Keratinocyte (primary cell): Measurements from ENCODE around the gene DIPK1A. TPM values are rescaled to one million over a fixed set of nuclear protein-coding genes. Genes with fewer than 3 reads are reported as not detected.

Experiments used
- DNase-seq: peaks from one replicate; pipeline ENCODE4 v3.0.0-alpha.2; 2011; ENCODE audit warnings: low read depth, missing footprints, low spot score
- FAIRE-seq: peaks from 2 replicates; lab custom pipeline; 2011; peaks lifted over from hg19 to GRCh38; lab: Jason Lieb, UNC
- H2AFZ ChIP-seq: 2 replicates; pipeline ENCODE4 v1.6.0; 2012; ENCODE audit warnings: low read length, control low read depth, inconsistent platforms; ENCODE audit not compliant: control insufficient read depth
- H3K27ac ChIP-seq: 2 replicates; pipeline ENCODE4 v1.5.1; 2011; ENCODE audit warnings: low read length; ENCODE audit not compliant: control insufficient read depth, insufficient read depth
- H3K27me3 ChIP-seq: 3 replicates; pipeline ENCODE4 v1.6.0; 2011; ENCODE audit warnings: low read length; ENCODE audit not compliant: control insufficient read depth, insufficient read depth; ENCODE audit errors: extremely low read depth
- H3K36me3 ChIP-seq, 2 experiments: 2 replicates in 1 of 2; 3 replicates in 1 of 2; pipeline ENCODE4 v1.5.1; 2011; ENCODE audit warnings: low read length in 2 of 2, mild to moderate bottlenecking in 1 of 2; ENCODE audit not compliant: control insufficient read depth in 2 of 2, insufficient read depth in 2 of 2; ENCODE audit errors: extremely low read depth in 1 of 2
- H3K4me1 ChIP-seq: 3 replicates; pipeline ENCODE4 v1.5.1; 2011; ENCODE audit warnings: low read length; ENCODE audit not compliant: control insufficient read depth, insufficient read depth; ENCODE audit errors: extremely low read depth
- H3K4me2 ChIP-seq: 3 replicates; pipeline ENCODE4 v1.6.0; 2011; ENCODE audit warnings: low read depth, low read length; ENCODE audit not compliant: control insufficient read depth, insufficient read depth; ENCODE audit errors: extremely low read depth
- H3K4me3 ChIP-seq, 3 experiments: fragments of 200-600 bp in 1 of 3; sonication (generic) in 1 of 3; 2 replicates in 2 of 3; 3 replicates in 1 of 3; pipeline ENCODE4 v1.5.1; 2011 to 2016; ENCODE audit warnings: low read length in 3 of 3, mild to moderate bottlenecking in 3 of 3, control low read depth in 2 of 3, inconsistent platforms in 1 of 3, low read depth in 1 of 3, mixed read lengths in 1 of 3, mixed run types in 1 of 3, moderate library complexity in 1 of 3; ENCODE audit not compliant: control insufficient read depth in 2 of 3, insufficient read depth in 2 of 3; ENCODE audit errors: extremely low read depth in 1 of 3
- H3K79me2 ChIP-seq: 2 replicates; pipeline ENCODE4 v1.6.0; 2012; ENCODE audit warnings: low read length; ENCODE audit not compliant: control insufficient read depth, insufficient read depth
- H3K9ac ChIP-seq: 3 replicates; pipeline ENCODE4 v1.6.0; 2011; ENCODE audit warnings: low read length; ENCODE audit not compliant: control insufficient read depth, insufficient read depth; ENCODE audit errors: extremely low read depth
- H3K9me1 ChIP-seq: 3 replicates; pipeline ENCODE4 v1.6.0; 2011; ENCODE audit warnings: low read length; ENCODE audit not compliant: control insufficient read depth, insufficient read depth; ENCODE audit errors: extremely low read depth
- H3K9me3 ChIP-seq: 2 replicates; pipeline ENCODE4 v1.5.1; 2012; ENCODE audit warnings: low read depth, low read length; ENCODE audit not compliant: control insufficient read depth
- H4K20me1 ChIP-seq: 3 replicates; pipeline ENCODE4 v1.6.0; 2011; ENCODE audit warnings: low read length; ENCODE audit not compliant: control insufficient read depth, insufficient read depth; ENCODE audit errors: extremely low read depth
- CTCF ChIP-seq, 3 experiments: IDR thresholded peaks in 1 of 3; conservative IDR thresholded peaks in 1 of 3; optimal IDR thresholded peaks in 1 of 3; 2 replicates in 2 of 3; 3 replicates in 1 of 3; pipeline versions ENCODE3 to v1.5.1; 2011; ENCODE audit warnings: low read length in 3 of 3, mild to moderate bottlenecking in 3 of 3, moderate library complexity in 2 of 3, control low read depth in 1 of 3, inconsistent platforms in 1 of 3; ENCODE audit not compliant: insufficient read depth in 2 of 3; ENCODE audit errors: extremely low read depth in 1 of 3
- EZH2 ChIP-seq: IDR thresholded peaks from one replicate; pipeline ENCODE4 v1.6.1; 2012; ENCODE audit warnings: inconsistent platforms, mild to moderate bottlenecking, low read length, moderate library complexity
- dilution Hi-C: fragments of 300-500 bp; cut with MboI; formaldehyde crosslinking; loops from one replicate; pipeline ENCODE4 v1.7.0; 2020; ENCODE audit warnings: low sequenced_read_pairs; ENCODE audit not compliant: extremely low pct_ligation_motif_present
- polyA plus RNA-seq, 5 experiments: library from polyadenylated mRNA; depleted of rRNA in 3 of 5; stranded (reverse) in 3 of 5; stranded (forward) in 1 of 5; unstranded in 1 of 5; fragments of >200 nt; gene quantifications; 1 replicate in 1 of 5; 2 replicates in 3 of 5; 3 replicates in 1 of 5; pipeline versions ENCODE4 v1.2.1 to v1.2.3, GENCODE V29; 2011 to 2012; ENCODE audit warnings: missing spikeins in 2 of 5, low read depth in 1 of 5, low replicate concordance in 1 of 5

DIPK1A gene
- polyA plus RNA-seq, 1 donor (not counting 4 experiments of a cell fraction or from before 2014, with no cell fraction given) = 22.0 TPM

GRCh38 chr1:92951141-92951582 lies 10.1 kb downstream of the DIPK1A start:
- dilution Hi-C loops = no loop called here
- Histone ChIP-seq H3K27me3 (no peaks in the 10 kb centered on the region), H3K79me2 (peaks cover 28% of the 10 kb centered on the region), H4K20me1 (no peaks in the 10 kb centered on the region), H3K4me3 (no peak overlapping the region), H3K27ac (peak overlapping the region; percentile 72), H3K9ac (no peak overlapping the region), H3K9me3 (no peaks in the 10 kb centered on the region), H3K9me1 (no peaks in the 10 kb centered on the region), H2AFZ (peak overlapping the region; percentile 43), H3K36me3 (no peaks in the 10 kb centered on the region), H3K4me1 (peaks cover 32% of the 10 kb centered on the region), H3K4me2 (peak overlapping the region; percentile 25)
- FAIRE-seq (peak; percentile 87), DNase-seq (no peak)
- TF ChIP-seq EZH2 = no peak
- TF ChIP-seq CTCF (optimal IDR thresholded peaks at IDR 0.05 in 1 of 3, IDR thresholded peaks at IDR 0.05 in 1 of 3, conservative IDR thresholded peaks at IDR 0.05 in 1 of 3; ENCODE audit: extremely low read depth in 1 of 3, insufficient read depth in 2 of 3, low read length in 3 of 3) = peak in 1 of 3 experiments; percentile 32

GRCh38 chr1:92949937-92950817 lies 11.1 kb downstream of the DIPK1A start:
- FAIRE-seq = peak; percentile 80
- no peaks in the 10 kb centered on the region for H3K36me3 ChIP-seq
- no peak for DNase-seq
- no peak overlapping the region for H3K9ac ChIP-seq
- peak overlapping the region; percentile 72 for H3K27ac ChIP-seq
- peak overlapping the region; percentile 0 for H2AFZ ChIP-seq
- H3K9me1 ChIP-seq = no peaks in the 10 kb centered on the region
- no peaks in the 10 kb centered on the region for H3K9me3 ChIP-seq
- H3K4me2 ChIP-seq = peak overlapping the region; percentile 25
- dilution Hi-C loops = no loop called here
- TF ChIP-seq EZH2 (no peak), CTCF (optimal IDR thresholded peaks at IDR 0.05 in 1 of 3, IDR thresholded peaks at IDR 0.05 in 1 of 3, conservative IDR thresholded peaks at IDR 0.05 in 1 of 3; ENCODE audit: extremely low read depth in 1 of 3, insufficient read depth in 2 of 3, low read length in 3 of 3) (no peak)
- H3K27me3 ChIP-seq = no peaks in the 10 kb centered on the region
- H3K4me1 ChIP-seq = peaks cover 32% of the 10 kb centered on the region
- no peak overlapping the region for H3K4me3 ChIP-seq
- peaks cover 25% of the 10 kb centered on the region for H3K79me2 ChIP-seq
- H4K20me1 ChIP-seq = no peaks in the 10 kb centered on the region
